ENCODE measurements around the gene ARHGAP5. TPM values are rescaled to one million over a fixed set of nuclear protein-coding genes. Genes with fewer than 3 reads are reported as not detected.
A peak's percentile ranks its signal among the peaks of the same experiment; 100 is the strongest.

The ARHGAP5 gene
- total and polyA plus RNA-seq, 4 experiments from 2014 or later, result 28.0 to 109 (median 71.8) TPM

DNA sequence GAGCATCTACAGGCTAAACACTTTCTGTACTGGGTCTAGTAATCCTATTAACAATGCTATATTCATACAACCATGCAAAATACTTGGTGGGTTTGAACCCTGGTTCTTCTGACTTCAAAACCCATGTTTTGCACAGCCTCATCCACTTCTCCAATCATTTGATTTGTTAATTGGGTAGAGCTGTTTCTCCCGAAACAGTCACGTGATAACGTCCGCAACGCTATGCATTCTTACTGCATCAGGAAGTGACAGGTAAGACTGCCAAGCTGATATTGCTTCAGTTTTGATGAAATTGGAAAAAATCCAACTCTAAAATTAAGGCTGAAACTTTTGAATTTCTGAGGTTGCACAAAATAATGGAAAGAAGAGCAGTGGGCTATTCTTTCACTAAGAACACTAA, 94.4 kb downstream of the ARHGAP5 start:
- intact Hi-C loops (cut with micrococcal nuclease), result no loop called here
- H3K27ac ChIP-seq (ENCODE audit: low read depth, low read length), result no peak overlapping the region
- H3K27me3 Mint-ChIP-seq, result no peaks in the 10 kb centered on the region
- no peaks in the 10 kb centered on the region for H3K9me3 Mint-ChIP-seq
- no peak overlapping the region for H3K27ac Mint-ChIP-seq
- no peak overlapping the region for H3K4me3 ChIP-seq (ENCODE audit: low read length in 2 of 2)
- ChIA-PET CTCF (ENCODE audit: partially characterized antibody) (no interaction called here), POLR2A (ENCODE audit: partially characterized antibody) (no interaction called here)
- H3K4me3 Mint-ChIP-seq, result no peak overlapping the region
- no peak for DNase-seq
- H3K36me3 Mint-ChIP-seq, result no peaks in the 10 kb centered on the region
- no peaks in the 10 kb centered on the region for H3K27me3 ChIP-seq (ENCODE audit: insufficient read depth, low read length)
- H3K4me1 ChIP-seq (ENCODE audit: insufficient read depth, low read length), result no peaks in the 10 kb centered on the region
- no peaks in the 10 kb centered on the region for H3K36me3 ChIP-seq (ENCODE audit: insufficient read depth, low read length)
- H3K4me1 Mint-ChIP-seq, result no peaks in the 10 kb centered on the region
- no peaks in the 10 kb centered on the region for H3K9me3 ChIP-seq (ENCODE audit: control insufficient read depth in 1 of 2, low read length in 2 of 2)

DNA sequence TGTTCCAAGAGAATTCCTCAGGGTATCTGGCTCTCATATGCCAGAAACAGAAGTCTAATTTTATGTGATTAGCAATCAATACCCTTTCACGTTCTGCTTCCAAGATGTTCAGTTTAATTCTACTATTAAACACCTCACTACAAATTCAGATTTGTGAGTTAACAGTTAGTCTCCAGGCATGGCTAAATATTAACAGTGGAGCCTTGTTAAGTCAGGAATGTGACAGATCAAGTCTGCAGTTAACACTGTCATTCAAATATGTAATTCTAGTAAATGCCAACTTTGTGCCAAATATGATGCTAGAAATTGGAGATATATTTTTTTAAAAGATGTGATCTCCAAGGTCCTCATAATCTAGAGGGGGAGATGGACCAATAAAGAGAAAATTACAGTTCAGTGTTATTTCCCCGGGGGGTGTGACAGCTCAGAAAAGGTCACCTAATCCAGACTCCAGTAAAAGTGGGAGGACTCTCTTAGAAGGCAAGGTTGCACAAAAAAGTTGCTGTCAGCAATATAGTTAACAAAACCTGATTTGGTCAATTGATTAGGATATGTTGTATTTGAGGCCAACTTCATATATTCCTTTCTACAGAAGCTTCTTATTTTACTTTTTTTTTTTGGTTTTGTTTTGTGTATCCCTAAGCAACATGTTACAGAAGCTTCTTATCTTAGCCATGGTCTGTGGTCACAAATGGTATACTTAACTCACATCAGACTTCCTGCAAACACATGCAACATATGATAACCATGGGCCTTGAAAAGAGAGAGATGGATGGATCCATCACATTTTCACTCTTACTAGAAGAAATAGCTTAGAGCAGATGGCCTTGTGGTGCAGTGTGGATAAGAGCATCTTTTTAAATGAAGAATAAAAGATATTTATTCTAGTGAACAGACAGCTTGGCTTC, 106.3 kb downstream of the ARHGAP5 start:
- Mint-ChIP-seq H3K9me3 (peaks cover 0 to 31% (median 22%) of the 10 kb centered on the region in 8 donors), H3K27ac (no peak overlapping the region), H3K4me1 (peaks cover 0 to 5% (median 2%) of the 10 kb centered on the region in 4 donors), H3K4me3 (no peak overlapping the region), H3K27me3 (peaks cover 5 to 14% of the 10 kb centered on the region in 2 donors), H3K36me3 (peaks cover 0 to 4% of the 10 kb centered on the region in 2 donors)
- DNase-seq, result no peak
- no peak overlapping the region for H3K4me3 ChIP-seq (ENCODE audit: low read length in 2 of 2)
- intact Hi-C loops (cut with micrococcal nuclease), result no loop called here
- H3K27ac ChIP-seq (ENCODE audit: low read depth, low read length), result no peak overlapping the region
- CTCF ChIA-PET (ENCODE audit: partially characterized antibody), result no interaction called here
- no peaks in the 10 kb centered on the region for H3K4me1 ChIP-seq (ENCODE audit: insufficient read depth, low read length)
- H3K27me3 ChIP-seq (ENCODE audit: insufficient read depth, low read length), result no peaks in the 10 kb centered on the region
- H3K9me3 ChIP-seq (ENCODE audit: control insufficient read depth in 1 of 2, low read length in 2 of 2), result no peaks in the 10 kb centered on the region
- H3K36me3 ChIP-seq (ENCODE audit: insufficient read depth, low read length), result no peaks in the 10 kb centered on the region
- POLR2A ChIA-PET (ENCODE audit: partially characterized antibody), result no interaction called here

DNA sequence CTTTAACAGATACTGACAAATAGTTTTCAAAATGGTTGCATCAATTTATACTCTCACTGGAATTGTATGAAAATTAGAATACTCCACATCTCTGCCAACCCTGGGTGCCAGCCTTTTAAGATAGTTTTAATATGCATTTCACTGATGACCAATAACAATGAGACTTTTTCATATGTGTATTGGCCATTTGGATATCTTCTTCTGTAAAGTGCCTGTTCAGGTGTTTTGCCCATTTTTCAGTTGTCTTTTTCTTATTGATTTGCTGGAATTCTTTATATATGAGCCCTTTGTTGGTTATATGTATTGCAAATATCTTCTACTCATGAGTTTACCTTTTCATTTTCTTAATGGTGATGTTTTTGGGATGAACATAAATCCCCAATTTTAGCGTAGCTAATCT, 108.0 kb downstream of the ARHGAP5 start:
- Mint-ChIP-seq H3K36me3 (peaks cover 0 to 4% of the 10 kb centered on the region in 2 donors), H3K27ac (no peak overlapping the region), H3K9me3 (peaks cover 0 to 26% (median 18%) of the 10 kb centered on the region in 8 donors), H3K4me3 (no peak overlapping the region), H3K27me3 (peaks cover 5 to 10% of the 10 kb centered on the region in 2 donors), H3K4me1 (peaks cover 0 to 5% (median 2%) of the 10 kb centered on the region in 4 donors)
- Histone ChIP-seq H3K4me1 (ENCODE audit: insufficient read depth, low read length) (no peaks in the 10 kb centered on the region), H3K36me3 (ENCODE audit: insufficient read depth, low read length) (no peaks in the 10 kb centered on the region), H3K27me3 (ENCODE audit: insufficient read depth, low read length) (no peaks in the 10 kb centered on the region), H3K27ac (ENCODE audit: low read depth, low read length) (no peak overlapping the region), H3K9me3 (ENCODE audit: control insufficient read depth in 1 of 2, low read length in 2 of 2) (no peaks in the 10 kb centered on the region), H3K4me3 (ENCODE audit: low read length in 2 of 2) (no peak overlapping the region)
- intact Hi-C loops (cut with micrococcal nuclease), result no loop called here
- POLR2A ChIA-PET (ENCODE audit: partially characterized antibody), result no interaction called here
- CTCF ChIA-PET (ENCODE audit: partially characterized antibody), result interaction anchor here (1.8 kb wide), 1 partner anchor 112 kb away, joined by 4 read pairs; no protein-coding TSS in a partner anchor
- no peak for DNase-seq

DNA sequence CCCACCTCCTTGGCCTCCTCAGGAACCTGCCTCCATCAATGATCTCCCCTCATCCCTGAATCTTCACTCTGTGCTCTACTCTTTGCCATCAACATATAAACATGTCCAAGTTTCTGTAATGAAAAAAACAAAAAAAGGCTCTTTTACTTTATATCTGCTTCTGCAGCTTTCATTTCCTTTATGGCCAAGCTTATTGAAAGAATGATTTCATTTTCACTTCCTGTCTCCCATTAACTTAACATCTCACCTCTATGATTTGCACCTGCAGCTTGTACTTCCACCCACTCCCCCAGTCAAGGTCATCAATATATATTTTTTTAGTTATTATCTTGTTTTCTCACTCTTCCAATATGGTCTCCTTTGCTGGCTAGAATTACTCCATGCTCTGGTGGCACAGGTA, 109.1 kb downstream of the ARHGAP5 start:
- ChIA-PET CTCF (ENCODE audit: partially characterized antibody) (interaction anchor here (1.8 kb wide), 1 partner anchor 113 kb away, joined by 4 read pairs; no protein-coding TSS in a partner anchor), POLR2A (ENCODE audit: partially characterized antibody) (no interaction called here)
- Histone ChIP-seq H3K27ac (ENCODE audit: low read depth, low read length) (no peak overlapping the region), H3K27me3 (ENCODE audit: insufficient read depth, low read length) (no peaks in the 10 kb centered on the region), H3K4me3 (ENCODE audit: low read length in 2 of 2) (no peak overlapping the region), H3K9me3 (ENCODE audit: control insufficient read depth in 1 of 2, low read length in 2 of 2) (no peaks in the 10 kb centered on the region), H3K4me1 (ENCODE audit: insufficient read depth, low read length) (no peaks in the 10 kb centered on the region), H3K36me3 (ENCODE audit: insufficient read depth, low read length) (no peaks in the 10 kb centered on the region)
- H3K9me3 Mint-ChIP-seq, result peaks cover 0 to 22% (median 15%) of the 10 kb centered on the region in 8 donors
- peaks cover 0 to 4% of the 10 kb centered on the region in 2 donors for H3K36me3 Mint-ChIP-seq
- H3K4me3 Mint-ChIP-seq, result no peak overlapping the region
- peaks cover 0 to 5% (median 3%) of the 10 kb centered on the region in 4 donors for H3K4me1 Mint-ChIP-seq
- H3K27me3 Mint-ChIP-seq, result peaks cover 1 to 7% of the 10 kb centered on the region in 2 donors
- no peak for DNase-seq
- H3K27ac Mint-ChIP-seq, result no peak overlapping the region
- intact Hi-C loops (cut with micrococcal nuclease), result no loop called here

DNA sequence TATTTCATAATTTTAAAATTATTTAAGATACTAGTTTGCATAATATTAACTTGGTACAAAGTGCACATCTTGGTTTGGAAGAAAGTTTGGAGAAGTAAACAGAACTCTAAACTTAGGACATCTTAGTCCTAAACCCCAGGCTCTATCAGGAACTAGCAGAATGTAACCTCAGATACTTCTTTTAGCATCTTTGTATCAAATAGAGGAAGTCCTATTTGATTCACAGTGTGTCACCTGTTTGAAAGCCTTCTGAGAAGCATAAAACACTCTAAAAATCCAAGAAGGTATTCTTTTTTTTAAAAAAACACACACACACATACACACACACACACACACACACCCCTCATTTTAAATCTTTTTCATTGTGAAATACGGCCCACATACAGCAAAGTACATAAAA, 112.7 kb downstream of the ARHGAP5 start:
- H3K27me3 ChIP-seq (ENCODE audit: insufficient read depth, low read length), result no peaks in the 10 kb centered on the region
- no peak overlapping the region for H3K4me3 ChIP-seq (ENCODE audit: low read length in 2 of 2)
- Mint-ChIP-seq H3K9me3 (peaks cover 0 to 15% (median 12%) of the 10 kb centered on the region in 8 donors), H3K27me3 (peaks cover 0 to 2% of the 10 kb centered on the region in 2 donors), H3K4me1 (peaks cover 0 to 5% (median 3%) of the 10 kb centered on the region in 4 donors), H3K36me3 (peaks cover 0 to 4% of the 10 kb centered on the region in 2 donors), H3K27ac (peak overlapping the region in 1 of 7 donors; percentile 2), H3K4me3 (no peak overlapping the region)
- H3K36me3 ChIP-seq (ENCODE audit: insufficient read depth, low read length), result no peaks in the 10 kb centered on the region
- DNase-seq, result no peak
- no peaks in the 10 kb centered on the region for H3K9me3 ChIP-seq (ENCODE audit: control insufficient read depth in 1 of 2, low read length in 2 of 2)
- H3K27ac ChIP-seq (ENCODE audit: low read depth, low read length), result no peak overlapping the region
- intact Hi-C loops (cut with micrococcal nuclease), result no loop called here
- no peaks in the 10 kb centered on the region for H3K4me1 ChIP-seq (ENCODE audit: insufficient read depth, low read length)
- ChIA-PET CTCF (ENCODE audit: partially characterized antibody) (no interaction called here), POLR2A (ENCODE audit: partially characterized antibody) (no interaction called here)

DNA sequence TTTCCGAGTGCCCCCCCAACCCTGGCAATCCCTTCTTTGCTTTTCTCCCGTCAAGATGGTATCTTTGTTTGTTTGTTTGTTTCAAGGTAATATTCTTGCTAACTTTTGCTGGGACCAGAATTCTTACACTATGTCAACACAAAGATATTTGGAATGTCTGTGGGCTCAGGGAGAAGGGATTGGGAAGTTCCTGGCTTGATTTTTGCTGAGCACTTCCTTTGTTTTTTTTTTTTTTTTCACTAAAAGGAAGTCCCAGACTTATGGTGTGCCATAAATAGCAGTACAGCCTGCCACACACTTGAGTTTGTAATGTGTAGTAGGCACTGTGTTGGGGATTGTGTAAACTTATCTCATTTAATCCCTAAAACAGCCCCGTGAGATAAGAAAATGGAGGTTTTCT, 113.6 kb downstream of the ARHGAP5 start:
- H3K9me3 Mint-ChIP-seq, result peaks cover 0 to 8% (median 6%) of the 10 kb centered on the region in 8 donors
- H3K36me3 ChIP-seq (ENCODE audit: insufficient read depth, low read length), result no peaks in the 10 kb centered on the region
- DNase-seq, result no peak
- no peak overlapping the region for H3K4me3 ChIP-seq (ENCODE audit: low read length in 2 of 2)
- ChIA-PET CTCF (ENCODE audit: partially characterized antibody) (no interaction called here), POLR2A (ENCODE audit: partially characterized antibody) (no interaction called here)
- intact Hi-C loops (cut with micrococcal nuclease), result no loop called here
- no peak overlapping the region for H3K27ac Mint-ChIP-seq
- H3K27me3 ChIP-seq (ENCODE audit: insufficient read depth, low read length), result no peaks in the 10 kb centered on the region
- H3K9me3 ChIP-seq (ENCODE audit: control insufficient read depth in 1 of 2, low read length in 2 of 2), result no peaks in the 10 kb centered on the region
- H3K27me3 Mint-ChIP-seq, result peaks cover 0 to 2% of the 10 kb centered on the region in 2 donors
- H3K27ac ChIP-seq (ENCODE audit: low read depth, low read length), result no peak overlapping the region
- H3K36me3 Mint-ChIP-seq, result no peaks in the 10 kb centered on the region
- H3K4me1 ChIP-seq (ENCODE audit: insufficient read depth, low read length), result no peaks in the 10 kb centered on the region
- H3K4me3 Mint-ChIP-seq, result no peak overlapping the region
- H3K4me1 Mint-ChIP-seq, result peaks cover 0 to 5% (median 3%) of the 10 kb centered on the region in 4 donors

DNA sequence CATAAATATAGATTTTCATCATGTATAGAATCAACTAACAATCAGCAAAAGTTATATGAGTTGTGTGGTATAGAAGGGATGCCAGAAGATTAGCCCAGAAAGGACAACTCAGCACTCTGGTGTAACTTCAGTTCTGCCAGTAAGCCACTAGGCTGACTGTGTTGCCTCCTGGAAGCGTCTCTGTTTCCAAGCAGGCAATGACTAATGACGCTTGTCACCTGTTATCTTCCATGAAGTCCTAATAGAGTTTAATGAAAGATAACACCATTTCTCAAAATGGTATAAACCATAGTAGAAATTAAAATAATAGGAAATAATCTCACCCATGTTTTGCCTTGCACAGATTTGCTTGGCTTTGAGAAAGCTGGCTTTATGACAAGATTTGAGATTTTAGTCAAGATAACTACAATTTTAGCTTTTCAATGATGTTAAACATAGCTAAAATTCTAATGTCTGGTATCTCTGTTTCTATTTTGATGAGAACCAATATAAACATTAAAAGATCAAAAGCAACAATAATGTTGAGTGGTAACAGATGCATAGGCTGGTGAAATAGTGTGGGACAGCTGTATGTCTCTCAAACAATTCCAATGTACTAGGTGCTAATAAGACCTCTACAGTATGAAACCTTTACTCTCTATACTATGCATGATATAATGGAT, 115.7 kb downstream of the ARHGAP5 start:
- ChIA-PET POLR2A (ENCODE audit: partially characterized antibody) (no interaction called here), CTCF (ENCODE audit: partially characterized antibody) (no interaction called here)
- H3K27me3 Mint-ChIP-seq, result peaks cover 0 to 4% of the 10 kb centered on the region in 2 donors
- H3K27me3 ChIP-seq (ENCODE audit: insufficient read depth, low read length), result no peaks in the 10 kb centered on the region
- intact Hi-C loops (cut with micrococcal nuclease), result no loop called here
- H3K27ac ChIP-seq (ENCODE audit: low read depth, low read length), result no peak overlapping the region
- no peaks in the 10 kb centered on the region for H3K36me3 ChIP-seq (ENCODE audit: insufficient read depth, low read length)
- peaks cover 0 to 3% (median 0%) of the 10 kb centered on the region in 8 donors for H3K9me3 Mint-ChIP-seq
- no peak overlapping the region for H3K4me3 Mint-ChIP-seq
- H3K4me1 ChIP-seq (ENCODE audit: insufficient read depth, low read length), result no peaks in the 10 kb centered on the region
- H3K9me3 ChIP-seq (ENCODE audit: control insufficient read depth in 1 of 2, low read length in 2 of 2), result no peaks in the 10 kb centered on the region
- H3K4me3 ChIP-seq (ENCODE audit: low read length in 2 of 2), result no peak overlapping the region
- H3K36me3 Mint-ChIP-seq, result no peaks in the 10 kb centered on the region
- peaks cover 0 to 1% (median 0%) of the 10 kb centered on the region in 4 donors for H3K4me1 Mint-ChIP-seq
- no peak overlapping the region for H3K27ac Mint-ChIP-seq
- no peak for DNase-seq
